ENCODE data around the gene PCNX2. TPM values are rescaled to one million over a fixed set of nuclear protein-coding genes. Genes with fewer than 3 reads are reported as not detected.

The PCNX2 gene
- total RNA-seq, 2 experiments from 2014 or later = 21.8 to 23.2 TPM

DNA sequence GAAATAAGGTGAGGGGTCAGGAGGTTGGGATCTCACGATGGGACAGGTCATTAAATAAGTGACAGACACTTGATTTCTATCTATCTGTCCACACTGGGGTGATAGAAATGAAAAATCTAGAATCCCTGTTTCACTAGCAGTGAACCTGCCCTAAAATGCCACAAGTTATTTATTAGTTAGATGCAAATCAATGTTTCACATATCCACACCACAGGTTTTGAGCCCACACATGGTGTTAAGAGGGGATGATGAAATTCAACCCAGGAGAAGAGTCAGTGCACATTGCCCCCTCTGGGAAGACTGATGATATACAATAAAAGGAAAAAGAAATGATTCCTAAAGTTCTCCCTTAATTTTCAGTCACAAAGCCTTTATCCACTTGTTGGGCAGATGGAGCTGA lies 355.3 kb downstream of the PCNX2 start:
- ChIA-PET CTCF (no interaction called here), POLR2A (no interaction called here)
- no peaks in the 10 kb centered on the region for H3K27me3 Mint-ChIP-seq
- H3K4me3 Mint-ChIP-seq = no peak overlapping the region
- H3K9me3 Mint-ChIP-seq = no peaks in the 10 kb centered on the region
- H3K36me3 Mint-ChIP-seq (ENCODE audit: low read depth) = no peaks in the 10 kb centered on the region
- DNase-seq = no peak
- no peak overlapping the region for H3K27ac Mint-ChIP-seq
- peaks cover 13% of the 10 kb centered on the region for H3K4me1 Mint-ChIP-seq

DNA sequence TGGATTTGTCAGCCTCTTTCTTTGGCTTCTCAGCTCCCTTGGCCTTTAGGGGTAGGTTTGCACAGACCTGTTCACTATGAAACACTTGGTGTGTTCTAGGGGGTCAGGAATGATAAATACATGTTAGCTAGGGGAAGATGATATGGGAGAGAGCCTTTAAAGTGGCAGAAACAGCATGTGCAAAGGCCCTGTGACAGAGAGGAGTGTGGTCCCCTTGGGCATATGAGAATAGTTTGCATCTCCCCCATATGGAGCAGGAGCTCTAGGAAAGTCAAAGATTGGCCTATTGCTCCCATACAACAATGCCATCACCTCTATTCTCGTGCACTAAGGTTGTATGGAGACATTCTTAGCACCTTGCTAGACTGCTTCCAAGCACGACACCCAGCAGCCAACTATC lies 355.8 kb downstream of the PCNX2 start:
- ChIA-PET CTCF (no interaction called here), POLR2A (no interaction called here)
- H3K27ac Mint-ChIP-seq = no peak overlapping the region
- no peaks in the 10 kb centered on the region for H3K27me3 Mint-ChIP-seq
- DNase-seq = no peak
- H3K9me3 Mint-ChIP-seq = no peaks in the 10 kb centered on the region
- H3K4me3 Mint-ChIP-seq = no peak overlapping the region
- no peaks in the 10 kb centered on the region for H3K36me3 Mint-ChIP-seq (ENCODE audit: low read depth)
- H3K4me1 Mint-ChIP-seq = peaks cover 13% of the 10 kb centered on the region

- no peak overlapping the region for H3K4me3 Mint-ChIP-seq
- CTCF ChIA-PET = no interaction called here
- H3K27me3 Mint-ChIP-seq = no peaks in the 10 kb centered on the region
- DNase-seq = no peak
- H3K36me3 Mint-ChIP-seq (ENCODE audit: low read depth) = no peaks in the 10 kb centered on the region
- peaks cover 8% of the 10 kb centered on the region for H3K4me1 Mint-ChIP-seq
- POLR2A ChIA-PET = no interaction called here
- H3K9me3 Mint-ChIP-seq = no peaks in the 10 kb centered on the region
- H3K27ac Mint-ChIP-seq = no peak overlapping the region
Measured at GRCh38 chr1:232938926-232939325, 356.6 kb downstream of the PCNX2 start.

GRCh38 chr1:232937741-232938375 lies 357.7 kb downstream of the PCNX2 start:
- no peaks in the 10 kb centered on the region for H3K27me3 Mint-ChIP-seq
- CTCF ChIA-PET = no interaction called here
- POLR2A ChIA-PET = no interaction called here
- peaks cover 1% of the 10 kb centered on the region for H3K4me1 Mint-ChIP-seq
- H3K36me3 Mint-ChIP-seq (ENCODE audit: low read depth) = no peaks in the 10 kb centered on the region
- H3K27ac Mint-ChIP-seq = no peak overlapping the region
- no peak overlapping the region for H3K4me3 Mint-ChIP-seq
- DNase-seq = no peak
- no peaks in the 10 kb centered on the region for H3K9me3 Mint-ChIP-seq

- no peaks in the 10 kb centered on the region for H3K36me3 Mint-ChIP-seq (ENCODE audit: low read depth)
- H3K4me3 Mint-ChIP-seq = no peak overlapping the region
- no peak for DNase-seq
- no peaks in the 10 kb centered on the region for H3K9me3 Mint-ChIP-seq
- H3K27me3 Mint-ChIP-seq = no peaks in the 10 kb centered on the region
- peaks cover 1% of the 10 kb centered on the region for H3K4me1 Mint-ChIP-seq
- POLR2A ChIA-PET = no interaction called here
- no peak overlapping the region for H3K27ac Mint-ChIP-seq
- CTCF ChIA-PET = no interaction called here
Measured at GRCh38 chr1:232936941-232937340, 358.6 kb downstream of the PCNX2 start.

Other genes starting within 250 kb of the PCNX2 start
- gene MAP3K21, start 32.0 kb upstream of the PCNX2 start, total RNA-seq = 1 to 10 TPM; 4.4 to 4.6 TPM